SK-N-DZ (cell line): Measurements from ENCODE around the gene CA11. TPM values are rescaled to one million over a fixed set of nuclear protein-coding genes. Genes with fewer than 3 reads are reported as not detected.
A peak's percentile ranks its signal among the peaks of the same experiment; 100 is the strongest.
"Not testable (repeated sequence)": the region's sequence is repeated elsewhere in the genome, so short reads cannot be mapped to it uniquely, and the experiment has no call there.

Experiments used
- DNase-seq: peaks from one replicate; pipeline ENCODE4 v3.0.0-alpha.2; 2015; ENCODE audit warnings: low spot score
- polyA plus RNA-seq, 2 experiments: library from polyadenylated mRNA; depleted of rRNA; stranded (reverse); fragments of >200 nt; gene quantifications; 2 replicates each; pipeline ENCODE4 v1.2.3, GENCODE V29; 2014

Gene CA11
- polyA plus RNA-seq (2014; cell fraction: cytosol; rRNA removed): 8.2 and 8.8 TPM in 2 replicates
- 2.6 and 3.0 TPM in 2 replicates for polyA plus RNA-seq (2014; cell fraction: nucleus; rRNA removed)

DNA sequence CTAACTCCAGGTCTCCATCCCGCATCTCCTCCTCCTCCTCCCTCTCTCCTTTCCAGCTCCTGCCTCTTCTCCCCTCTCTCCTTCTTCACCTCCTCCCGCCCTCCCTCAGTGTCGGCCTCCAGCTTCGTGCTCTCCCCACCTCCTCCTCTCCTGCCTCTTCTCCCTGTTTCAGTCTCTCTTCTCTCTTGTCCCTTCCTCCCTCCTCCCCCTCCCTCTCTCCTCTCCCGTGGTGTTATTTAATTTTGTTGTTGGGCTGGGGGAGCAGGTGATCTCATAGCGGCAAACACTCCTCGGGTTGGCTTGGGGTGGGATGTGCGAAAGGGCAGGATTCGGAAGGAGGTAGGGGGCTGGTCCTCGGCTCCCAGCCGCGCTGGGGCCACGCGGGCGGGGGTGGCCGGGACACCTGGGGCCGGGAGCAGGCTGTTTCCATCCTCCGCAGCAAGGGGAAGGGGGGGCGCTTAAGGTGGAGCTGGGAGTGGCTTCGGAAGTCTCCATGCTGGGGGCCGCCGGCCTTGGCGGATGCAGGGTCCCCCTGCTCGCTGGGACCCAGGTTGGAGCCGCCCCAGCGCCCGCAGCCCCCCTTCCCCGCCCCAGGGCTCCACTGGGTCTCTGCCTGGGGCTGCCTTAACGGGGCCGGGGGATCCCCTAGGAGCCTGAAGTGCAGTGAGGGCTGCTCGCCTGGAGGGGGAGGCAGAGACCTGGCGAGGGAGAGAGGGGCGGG, at the start of gene CA11:
Gene CA11 (minus strand): TSS at position 187 of the 721 bp plus-strand sequence. CDS start 555 bp downstream, outside the sequence.
- peak; percentile 82 for DNase-seq

DNA sequence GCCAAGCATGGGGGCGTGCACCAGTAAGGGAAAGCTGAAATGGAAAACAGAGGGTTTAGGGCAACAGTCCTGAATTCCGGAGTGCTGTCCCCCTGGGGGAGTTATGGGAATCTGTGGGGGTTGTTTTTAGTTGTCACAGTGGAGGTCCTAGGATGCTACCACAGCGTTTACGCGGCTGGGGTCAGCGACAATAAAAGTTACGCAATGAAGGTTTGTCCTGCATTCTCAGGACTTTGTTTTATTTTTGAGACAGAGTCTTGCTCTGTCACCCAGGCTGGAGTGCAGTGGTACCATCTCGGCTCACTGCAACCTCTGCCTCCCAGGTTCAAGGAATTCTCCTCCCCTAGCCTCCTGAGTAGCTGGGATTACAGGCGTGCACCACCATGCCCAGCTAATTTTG, 47.6 kb upstream of the CA11 start:
- DNase-seq: not testable (repeated sequence)

DNA sequence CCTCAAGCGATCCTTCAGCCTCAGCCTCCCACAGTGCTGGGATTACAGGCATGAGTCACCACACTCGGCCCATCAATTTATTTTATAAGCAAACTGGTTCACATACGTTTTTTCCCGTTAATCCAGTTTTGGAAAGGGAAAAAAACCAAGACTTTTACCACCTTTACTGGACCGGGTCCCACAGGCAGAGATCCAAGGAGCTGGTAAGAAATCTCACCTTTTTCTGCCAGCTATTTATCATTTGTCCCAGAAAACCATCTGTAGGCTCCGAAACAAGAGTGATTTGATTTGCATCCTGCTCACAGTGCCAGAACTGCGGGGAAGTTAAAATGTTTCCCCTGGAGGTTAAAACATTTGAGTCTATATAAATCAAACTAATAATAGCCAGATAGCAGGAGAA, 43.5 kb upstream of the CA11 start:
- no peak for DNase-seq

DNA sequence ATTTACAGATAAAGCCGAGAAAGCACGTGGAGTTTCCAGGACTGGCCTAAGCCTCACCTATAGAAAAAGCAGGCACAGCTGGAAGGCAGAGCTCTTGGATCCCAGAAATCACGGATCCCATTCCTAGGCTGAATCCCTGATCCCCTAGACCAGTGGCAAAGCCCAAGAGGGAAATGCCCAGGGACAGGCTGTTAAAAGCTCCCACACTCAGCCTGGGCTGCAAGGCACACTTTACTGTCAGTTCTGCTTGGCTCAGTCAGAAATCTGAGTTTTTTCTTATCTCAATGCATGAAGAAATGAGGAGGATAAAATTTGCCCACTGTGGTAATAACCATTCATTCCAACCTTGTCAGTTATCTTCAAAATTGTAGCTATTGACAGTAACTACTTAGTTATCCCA, 41.8 kb upstream of the CA11 start:
- DNase-seq: no peak

DNA sequence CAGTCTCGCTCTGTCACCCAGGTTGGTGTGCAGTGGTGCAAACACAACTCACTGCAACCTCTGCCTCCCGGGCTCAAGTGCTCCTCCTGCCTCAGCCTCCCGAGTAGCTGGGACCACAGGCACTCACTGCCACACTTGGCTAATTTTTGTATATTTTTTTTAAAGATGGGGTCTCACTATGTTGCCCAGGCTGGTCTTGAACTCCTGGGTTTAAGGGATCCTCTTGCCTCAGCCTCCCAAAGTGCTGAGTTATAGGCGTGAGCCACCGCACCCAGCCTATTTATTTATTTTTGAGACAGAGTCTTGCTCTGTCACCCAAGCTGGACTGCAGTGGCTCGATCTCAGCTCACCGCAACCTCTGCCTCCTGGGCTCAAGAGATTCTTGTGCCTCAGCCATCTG, 40.6 kb upstream of the CA11 start:
- DNase-seq: not testable (repeated sequence)

DNA sequence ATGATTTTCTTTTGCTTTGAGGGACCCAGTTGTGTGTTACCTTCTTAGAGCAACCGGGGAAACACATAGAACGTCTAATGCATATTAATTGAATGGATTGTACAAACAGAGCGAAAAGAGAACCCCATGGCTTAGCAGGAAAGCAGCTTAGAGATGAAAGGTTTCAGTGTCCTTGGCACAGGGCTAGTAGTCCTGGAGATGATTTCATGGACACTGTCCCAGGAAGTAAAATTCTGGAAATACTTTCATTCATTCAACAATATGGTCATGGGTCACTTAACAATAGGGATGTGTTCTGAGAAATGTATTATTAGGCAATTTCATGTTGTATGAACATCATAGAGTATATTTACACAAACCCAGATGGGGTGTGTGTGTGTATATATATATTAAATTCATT, 40.1 kb upstream of the CA11 start:
- no peak for DNase-seq

DNA sequence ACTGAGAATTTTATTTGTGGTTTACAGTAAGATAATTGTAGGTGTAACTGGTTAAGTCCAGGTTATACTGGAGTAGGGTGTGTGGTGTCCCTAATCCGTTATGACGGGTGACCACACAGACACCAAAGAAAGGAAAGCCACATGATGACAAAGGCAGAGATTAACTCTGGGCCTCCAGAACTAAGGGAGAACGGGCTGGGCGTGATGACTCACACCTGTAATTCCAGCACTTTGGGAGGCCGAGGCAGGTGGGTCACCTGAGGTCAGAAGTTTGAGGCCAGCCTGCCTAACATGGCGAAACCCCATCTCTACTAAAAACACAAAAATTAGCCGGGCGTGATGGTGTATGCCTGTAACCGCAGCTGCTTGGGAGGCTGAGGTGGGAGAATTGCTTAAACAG, 39.6 kb upstream of the CA11 start:
- DNase-seq: no peak

DNA sequence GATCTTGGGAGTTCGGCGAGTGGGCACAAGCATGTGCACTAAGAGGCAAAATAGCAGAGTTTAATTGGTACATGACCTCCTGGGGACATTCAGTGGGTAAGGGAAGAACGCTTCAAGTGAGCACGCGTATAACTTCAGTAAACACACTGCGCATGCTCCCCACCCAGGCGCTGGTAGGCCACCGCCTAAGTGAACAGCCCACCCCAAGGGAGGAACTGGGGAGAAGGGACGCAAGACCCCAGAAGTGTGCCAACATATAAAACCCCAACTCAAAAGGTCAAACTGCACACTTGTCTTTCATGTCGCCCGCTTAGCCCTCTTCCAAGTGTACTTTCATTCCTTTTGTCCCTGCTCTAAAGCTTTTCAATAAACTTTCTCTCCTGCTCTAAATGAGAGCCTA, 37.4 kb upstream of the CA11 start:
- peak; percentile 49 for DNase-seq

DNA sequence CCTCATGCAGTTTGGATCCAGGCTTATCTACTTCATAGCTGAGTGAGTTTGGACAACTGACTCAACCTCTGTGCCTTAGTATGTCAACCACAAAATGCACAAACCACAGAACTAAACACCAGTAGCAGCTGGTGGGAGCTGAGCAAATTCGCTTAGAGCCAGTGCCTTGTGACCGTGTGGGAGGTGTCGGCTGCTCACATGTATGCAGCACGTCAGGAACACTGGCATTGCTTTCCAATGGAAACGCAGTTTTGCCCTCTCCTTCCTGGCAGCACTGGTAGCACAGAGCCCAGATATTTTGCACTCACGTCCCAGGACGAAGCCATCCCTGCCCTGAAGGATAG, 35.1 kb upstream of the CA11 start:
- DNase-seq: no peak

DNA sequence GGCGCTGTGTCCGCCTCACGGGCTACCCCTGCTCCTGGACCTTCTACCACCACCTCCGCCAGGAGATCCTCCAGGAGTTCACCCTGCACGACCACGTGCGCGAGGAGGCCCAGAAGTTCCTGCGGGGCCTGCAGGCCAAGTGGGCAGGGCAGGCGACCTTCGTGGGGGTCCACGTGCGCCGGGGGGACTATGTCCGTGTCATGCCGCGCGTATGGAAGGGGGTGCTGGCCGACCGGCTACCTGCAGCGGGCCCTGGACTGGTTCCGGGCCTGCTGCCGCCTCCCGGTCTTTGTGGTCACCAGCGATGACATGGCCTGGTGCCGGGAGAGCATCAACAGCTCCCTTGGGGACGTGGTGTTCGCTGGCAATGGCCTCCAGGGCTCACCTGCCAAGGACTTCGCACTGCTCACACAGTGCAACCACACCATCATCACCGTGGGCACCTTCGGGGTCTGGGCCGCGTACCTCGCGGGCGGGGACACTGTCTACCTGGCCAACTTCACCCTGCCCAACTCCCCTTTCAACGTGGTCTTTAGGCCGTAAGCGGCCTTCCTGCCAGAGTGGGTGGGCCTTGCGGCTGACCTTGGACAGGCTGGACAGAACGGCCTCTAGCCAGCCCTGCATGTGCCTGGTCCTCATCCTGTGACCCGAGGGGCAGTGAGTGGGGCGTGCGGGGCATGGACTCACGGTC, 34.6 kb upstream of the CA11 start:
- DNase-seq: no peak

DNA sequence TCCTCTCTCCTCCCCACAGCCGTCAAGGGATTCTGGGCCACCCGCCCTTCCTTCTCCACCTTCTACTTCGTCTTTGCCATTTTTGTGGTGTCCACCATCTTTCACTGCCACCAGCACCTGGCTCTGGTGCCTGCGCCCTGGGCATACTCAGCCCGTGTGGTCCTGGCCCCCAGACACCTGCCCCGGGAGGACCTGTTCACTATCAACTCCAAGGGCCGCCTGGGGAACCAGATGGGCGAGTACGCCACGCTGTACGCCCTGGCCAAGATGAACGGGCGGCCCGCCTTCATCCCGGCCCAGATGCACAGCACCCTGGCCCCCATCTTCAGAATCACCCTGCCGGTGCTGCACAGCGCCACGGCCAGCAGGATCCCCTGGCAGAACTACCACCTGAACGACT, 34.0 kb upstream of the CA11 start:
- DNase-seq: not testable (repeated sequence)

DNA sequence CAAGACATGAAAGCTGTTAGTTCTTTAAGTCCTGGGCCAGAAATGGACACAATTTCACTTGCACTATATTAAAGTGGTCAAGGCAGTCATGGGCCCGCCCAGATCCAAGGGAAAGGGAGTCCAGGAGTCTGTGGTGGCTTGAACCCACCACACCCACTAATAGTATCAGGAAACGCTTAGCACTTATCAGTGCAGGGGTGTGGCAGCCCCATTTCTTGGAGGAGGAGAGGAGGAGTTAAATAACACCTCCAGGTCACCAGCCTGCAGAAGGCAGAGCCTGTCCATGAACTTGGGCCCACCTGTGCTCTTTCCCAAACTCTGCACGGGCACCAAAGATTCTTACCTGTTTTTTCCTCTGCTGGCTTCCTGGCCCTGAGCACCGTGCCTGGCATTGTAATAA, 32.2 kb upstream of the CA11 start:
- no peak for DNase-seq

DNA sequence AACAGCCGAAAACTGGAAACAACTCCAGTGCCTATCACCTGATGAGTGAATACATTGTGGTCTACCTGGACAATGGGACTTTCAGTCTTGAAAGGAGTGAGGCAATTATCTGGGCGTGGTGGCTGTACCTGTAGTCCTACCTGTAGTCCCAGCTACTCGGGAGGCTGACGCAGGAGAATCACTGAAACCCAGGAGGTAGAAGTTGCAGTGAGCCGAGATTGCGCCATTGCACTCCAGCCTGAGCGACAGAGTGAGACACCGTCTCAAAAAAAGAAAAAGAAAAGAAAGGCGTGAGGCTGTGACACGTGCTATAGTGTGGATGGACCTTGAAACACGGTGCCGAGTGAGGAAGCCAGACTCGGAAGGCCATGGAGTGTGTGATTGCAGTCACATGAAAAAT, 30.9 kb upstream of the CA11 start:
- DNase-seq: no peak

DNA sequence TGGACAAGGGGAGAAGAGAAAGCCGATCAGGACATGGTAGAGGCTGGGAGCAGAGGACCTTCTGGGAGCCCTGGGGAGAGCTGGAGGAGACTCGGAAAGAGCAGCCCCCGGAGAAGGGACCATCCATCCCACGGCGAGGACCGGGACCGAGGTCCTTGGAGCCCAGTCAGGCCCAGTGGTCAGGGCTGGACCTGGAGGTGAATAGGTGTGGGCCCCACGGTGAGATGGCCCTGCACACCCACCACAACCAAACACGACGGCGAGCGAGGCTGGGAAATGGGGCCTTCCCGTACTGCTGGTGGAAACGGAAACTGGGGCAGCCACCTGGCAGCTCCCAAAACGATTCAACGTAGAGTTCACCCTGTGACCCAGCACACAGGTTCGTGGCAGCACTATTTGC, 30.5 kb upstream of the CA11 start:
- no peak for DNase-seq

DNA sequence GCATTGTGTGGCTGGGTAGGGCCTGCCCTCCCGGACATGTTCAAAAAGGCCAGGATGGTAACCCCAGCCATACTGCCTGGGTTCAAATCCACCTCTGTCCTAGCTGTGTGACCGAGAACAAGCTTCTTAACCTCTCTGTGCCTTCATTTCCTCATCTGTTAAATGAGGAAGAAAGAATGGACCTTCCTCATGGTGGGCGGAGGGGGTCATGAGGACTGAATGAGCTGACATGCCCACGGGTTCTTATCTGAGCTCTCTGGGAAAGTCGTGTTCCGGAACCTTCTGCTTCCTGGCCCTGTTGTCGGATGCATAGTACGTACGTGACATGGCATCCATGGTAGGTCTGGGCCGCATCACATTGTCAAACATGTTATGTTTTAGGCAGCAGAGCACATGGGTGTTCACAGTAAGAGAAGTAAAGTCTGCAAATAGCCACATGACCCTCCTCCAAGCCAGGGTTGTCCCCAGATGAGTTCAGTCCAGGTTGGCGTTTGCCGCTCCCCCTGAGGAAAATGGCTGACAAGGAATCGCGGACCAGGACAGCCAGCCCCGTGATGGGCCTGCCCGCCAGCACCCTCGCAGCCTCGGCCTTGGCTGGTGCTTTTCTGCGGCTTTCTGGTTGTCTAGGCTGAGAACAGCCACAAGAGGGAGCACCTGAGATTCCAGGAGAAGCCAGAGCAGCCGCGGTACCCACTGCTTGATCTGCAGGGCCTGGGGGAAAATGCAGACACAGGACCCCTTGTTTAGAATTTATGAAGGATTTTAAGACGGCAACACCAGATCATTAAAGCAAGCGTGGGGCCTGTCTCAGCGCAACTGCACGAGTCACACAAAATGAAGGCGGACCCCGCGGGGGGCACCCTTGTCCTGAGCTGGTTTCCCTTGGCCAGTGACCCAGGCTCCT, 29.2 kb upstream of the CA11 start:
- peak; percentile 78 for DNase-seq

DNA sequence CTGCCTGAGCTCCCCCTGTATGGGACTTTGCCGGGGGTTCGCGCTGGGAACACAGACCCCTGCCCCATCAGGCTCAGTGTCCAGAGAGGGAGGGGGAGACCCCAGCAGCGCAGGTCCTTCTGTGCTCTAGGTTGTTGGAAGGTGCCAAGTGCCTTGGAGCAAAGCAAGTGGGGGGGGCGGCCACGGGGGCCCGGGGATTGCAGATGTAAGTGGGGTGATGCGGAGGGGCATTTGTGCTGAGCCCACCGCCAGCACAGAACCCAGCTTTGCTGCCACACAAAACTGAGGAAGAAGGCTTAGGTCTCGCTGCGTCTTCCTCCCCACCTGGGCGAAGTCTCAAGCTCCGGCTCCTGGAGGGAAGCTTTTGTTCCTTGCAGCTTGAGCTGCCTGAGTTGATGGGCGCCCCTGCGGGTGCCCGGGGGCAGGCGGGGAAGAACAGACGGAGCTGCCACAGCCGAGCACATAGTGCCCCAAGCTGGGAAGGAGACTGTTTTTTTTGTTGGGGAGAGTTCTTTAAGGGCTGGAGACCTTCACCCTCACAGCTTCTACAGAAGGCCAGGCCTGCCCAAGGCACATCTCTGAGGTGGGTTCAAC, 28.3 kb upstream of the CA11 start:
- DNase-seq: no peak

DNA sequence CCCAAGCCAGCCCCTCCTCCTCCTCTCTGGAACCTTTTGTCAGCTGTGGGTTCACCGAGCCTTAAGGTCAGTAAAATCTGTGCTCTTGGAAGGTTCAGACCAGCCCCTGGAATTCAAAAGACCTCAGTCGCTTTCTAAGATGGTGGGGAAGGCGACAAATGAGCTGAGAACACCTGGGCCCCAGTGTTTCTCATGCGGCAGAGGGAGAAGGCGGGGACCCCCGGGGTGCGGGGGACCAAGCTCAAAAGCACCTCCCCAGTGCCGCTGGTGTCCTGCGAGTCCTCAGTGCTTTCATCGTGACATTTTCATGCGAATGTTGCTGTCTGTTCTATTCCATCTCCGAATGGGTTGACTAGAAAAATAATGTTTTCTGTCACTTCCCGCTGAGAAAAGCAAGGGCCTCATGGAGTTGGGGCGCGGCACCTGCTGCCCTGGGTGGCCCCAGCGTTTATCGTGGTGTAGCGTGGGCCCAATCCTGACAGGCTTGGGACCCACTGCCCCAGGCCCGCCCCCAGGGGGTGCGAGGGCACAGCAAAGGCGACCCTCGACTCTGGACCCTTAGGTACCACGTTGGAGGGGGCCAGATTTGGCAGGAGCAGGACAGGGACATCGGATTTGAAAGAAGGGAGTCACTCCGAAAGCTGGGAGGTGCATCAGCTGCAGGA, 27.6 kb upstream of the CA11 start:
- DNase-seq: no peak

DNA sequence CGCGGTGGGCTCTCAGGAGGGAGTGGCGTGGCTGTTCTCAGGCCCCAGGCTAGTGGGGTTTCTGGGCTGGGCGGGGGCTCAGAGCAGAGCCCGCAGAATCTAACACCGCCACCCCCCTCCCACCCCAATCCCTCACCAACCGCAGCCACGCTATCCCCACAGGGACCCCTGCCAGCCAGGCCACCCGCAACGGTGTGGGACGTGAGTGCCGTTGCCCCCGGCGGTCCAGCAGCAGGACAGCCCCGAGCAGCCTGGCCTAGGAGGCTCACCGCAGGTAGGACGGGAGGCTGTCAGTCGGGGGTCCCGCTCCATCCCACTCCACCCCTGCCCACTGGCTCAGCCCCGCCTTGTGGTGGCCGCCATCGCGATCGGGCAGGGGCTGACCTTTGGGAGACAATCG, 27.0 kb upstream of the CA11 start, which contains the start of gene NTN5:
Gene NTN5 (minus strand): TSS at position 24 of the 400 bp plus-strand sequence. CDS start 2,031 bp downstream, outside the sequence.
- no peak for DNase-seq

DNA sequence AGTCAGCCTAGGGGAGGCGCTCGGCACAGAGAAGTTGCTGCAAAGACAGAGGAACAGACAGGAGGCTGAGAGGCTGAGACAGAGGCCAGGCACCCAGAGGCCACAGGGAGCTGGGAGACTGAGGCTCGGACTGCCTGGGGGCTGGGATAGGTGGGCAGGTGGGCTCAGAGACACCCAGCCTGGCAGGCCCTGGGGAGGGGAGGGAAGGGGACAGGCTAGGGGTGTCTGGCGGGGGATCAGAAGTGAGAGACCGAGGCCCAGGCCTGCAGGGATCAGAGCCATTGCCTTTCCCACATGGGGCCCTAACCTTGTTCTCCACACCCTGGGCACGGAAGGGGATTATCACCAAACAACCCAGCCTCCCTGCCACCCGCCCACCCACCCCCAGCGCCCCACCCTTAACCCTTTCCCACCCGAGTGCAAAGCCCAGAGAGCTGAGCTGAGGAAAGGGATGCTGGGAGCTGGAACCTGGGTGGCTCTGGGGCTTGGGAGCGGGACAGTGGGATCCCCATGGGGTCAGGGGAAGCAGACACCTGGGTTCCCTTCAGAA, 25.5 kb upstream of the CA11 start:
- no peak for DNase-seq

DNA sequence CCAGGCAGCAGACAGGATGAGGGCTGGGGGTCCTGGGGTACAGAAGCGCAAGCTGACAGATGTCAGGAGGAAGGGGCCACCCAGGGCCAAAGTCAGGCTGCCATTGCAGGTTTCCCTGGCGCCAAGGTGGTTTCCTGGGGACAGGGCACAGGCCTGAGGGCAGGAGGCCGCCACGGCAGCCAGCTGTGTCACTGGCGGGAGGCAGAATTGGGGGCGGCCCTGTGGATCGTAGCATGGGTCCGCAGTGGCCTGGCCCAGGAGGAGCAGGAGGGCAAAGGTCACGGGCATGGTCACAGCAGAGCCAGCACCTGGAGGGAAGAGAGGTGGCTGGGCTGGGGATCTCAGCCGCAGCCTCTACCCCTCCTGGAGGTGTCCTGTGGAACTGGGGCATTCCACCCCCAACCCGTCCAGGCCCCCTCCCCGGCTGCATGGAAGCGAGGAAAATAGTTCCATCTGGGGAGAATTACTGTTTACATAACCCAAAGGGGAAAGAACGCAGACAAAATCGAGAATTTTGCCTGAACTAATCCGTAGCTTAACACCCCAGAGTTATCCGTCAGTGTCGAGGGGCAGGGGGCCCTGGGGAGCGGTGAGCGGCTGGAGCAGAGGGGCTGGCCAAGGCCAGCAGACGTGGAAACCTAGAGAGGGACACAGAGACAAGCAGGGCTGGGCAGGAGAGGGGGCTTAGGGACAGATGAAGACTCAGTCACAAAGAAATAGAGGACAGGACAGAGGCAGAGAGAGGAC, 24.9 kb upstream of the CA11 start:
- no peak for DNase-seq
